AG04449 (cell line): Measurements from ENCODE around the gene STXBP1.

ENCODE experiments used
- CTCF ChIA-PET: fragments of 350-600 bp; formaldehyde crosslinking; extraction: SDS; loops from one replicate; lab custom pipeline; 2021; ENCODE audit warnings: antibody characterized with exemption; lab: Yijun Ruan, JAX
- POLR2A ChIA-PET: fragments of 400-600, 350-600 bp; formaldehyde crosslinking; extraction: SDS; loops from one replicate; lab custom pipeline; 2020; ENCODE audit warnings: antibody characterized with exemption, inconsistent platforms; lab: Yijun Ruan, JAX
- DNase-seq: peaks from one replicate; pipeline ENCODE4 v3.0.0-alpha.2; 2010; ENCODE audit warnings: low read depth, low spot score
- H3K4me3 ChIP-seq: 2 replicates; pipeline ENCODE4 v1.5.1; 2011; ENCODE audit warnings: low read depth, mild to moderate bottlenecking, control low read depth, low read length
- TF ChIP-seq, protein P1 (sequence below): IDR thresholded peaks from one replicate; pipeline ENCODE4 v1.5.1; 2011; ENCODE audit warnings: mild to moderate bottlenecking, moderate library complexity, low read length, control low read depth, inconsistent platforms; ENCODE audit not compliant: insufficient read depth; ENCODE audit errors: missing control alignments

The STXBP1 gene

GRCh38 chr9:127694890-127695720, 83.0 kb downstream of the STXBP1 start:
- ChIA-PET CTCF (interaction anchor here (0.9 to 2.7 kb wide), 3 partner anchors 12 to 40 kb away, joined by 3 to 9 read pairs (median 3); partner anchors contain the start of gene TOR2A), POLR2A (no interaction called here)
- H3K4me3 ChIP-seq, result no peak overlapping the region
- DNase-seq, result no peak
- TF ChIP-seq, protein P1, sequence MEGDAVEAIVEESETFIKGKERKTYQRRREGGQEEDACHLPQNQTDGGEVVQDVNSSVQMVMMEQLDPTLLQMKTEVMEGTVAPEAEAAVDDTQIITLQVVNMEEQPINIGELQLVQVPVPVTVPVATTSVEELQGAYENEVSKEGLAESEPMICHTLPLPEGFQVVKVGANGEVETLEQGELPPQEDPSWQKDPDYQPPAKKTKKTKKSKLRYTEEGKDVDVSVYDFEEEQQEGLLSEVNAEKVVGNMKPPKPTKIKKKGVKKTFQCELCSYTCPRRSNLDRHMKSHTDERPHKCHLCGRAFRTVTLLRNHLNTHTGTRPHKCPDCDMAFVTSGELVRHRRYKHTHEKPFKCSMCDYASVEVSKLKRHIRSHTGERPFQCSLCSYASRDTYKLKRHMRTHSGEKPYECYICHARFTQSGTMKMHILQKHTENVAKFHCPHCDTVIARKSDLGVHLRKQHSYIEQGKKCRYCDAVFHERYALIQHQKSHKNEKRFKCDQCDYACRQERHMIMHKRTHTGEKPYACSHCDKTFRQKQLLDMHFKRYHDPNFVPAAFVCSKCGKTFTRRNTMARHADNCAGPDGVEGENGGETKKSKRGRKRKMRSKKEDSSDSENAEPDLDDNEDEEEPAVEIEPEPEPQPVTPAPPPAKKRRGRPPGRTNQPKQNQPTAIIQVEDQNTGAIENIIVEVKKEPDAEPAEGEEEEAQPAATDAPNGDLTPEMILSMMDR, result no peak

DNA sequence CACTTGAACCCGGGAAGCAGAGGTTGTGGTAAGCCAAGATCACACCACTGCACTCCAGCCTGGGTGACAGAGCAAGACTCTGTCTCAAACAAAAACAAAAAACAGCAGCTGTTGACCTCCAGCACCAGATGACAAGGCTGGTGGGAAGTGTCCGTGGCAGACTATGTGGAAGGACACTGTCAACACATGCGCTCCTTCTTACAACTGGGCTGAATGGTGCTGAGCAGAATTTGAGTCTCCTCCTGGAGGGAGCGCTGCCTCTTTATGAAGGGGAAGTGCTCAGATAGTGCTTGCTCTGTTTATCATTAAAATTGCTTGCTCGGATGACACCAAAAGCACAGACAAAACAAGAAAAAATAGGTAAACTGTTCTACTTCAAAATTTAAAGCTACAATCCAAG, 85.5 kb downstream of the STXBP1 start:
- TF ChIP-seq, protein P1, result no peak

DNA sequence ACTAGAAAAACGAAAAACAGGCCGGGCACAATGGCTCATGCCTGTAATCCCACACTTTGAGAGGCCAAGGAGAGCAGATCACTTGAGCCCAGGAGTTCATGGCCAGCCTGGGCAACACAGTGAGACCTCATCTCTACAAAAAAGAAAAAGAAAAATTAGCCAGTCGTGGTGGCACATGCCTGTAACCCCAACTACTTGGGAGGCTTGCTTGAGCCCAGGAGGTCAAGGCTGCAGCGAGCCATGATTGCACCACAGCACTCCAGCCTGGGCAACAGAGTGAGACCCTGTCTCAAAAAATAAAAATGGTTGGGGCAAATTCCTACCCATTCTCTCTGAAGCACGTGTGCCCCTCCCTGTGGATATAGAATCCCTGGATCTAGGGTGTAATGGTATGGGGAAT, 86.3 kb downstream of the STXBP1 start:
- ChIA-PET CTCF (no interaction called here), POLR2A (interaction anchor here (0.6 kb wide), 1 partner anchor 80 kb away, joined by 4 read pairs; no protein-coding TSS in a partner anchor)
- no peak overlapping the region for H3K4me3 ChIP-seq
- TF ChIP-seq, protein P1, result no peak
- no peak for DNase-seq

More for the DNA sequence above, 85.5 kb downstream of the STXBP1 start:
- H3K4me3 ChIP-seq, result no peak overlapping the region
- CTCF ChIA-PET, result interaction anchor here (1.0 to 1.3 kb wide), 2 partner anchors 37 to 172 kb away, joined by 3 to 4 read pairs; partner anchors contain the start of gene TOR2A
- DNase-seq, result no peak
- POLR2A ChIA-PET, result no interaction called here

DNA sequence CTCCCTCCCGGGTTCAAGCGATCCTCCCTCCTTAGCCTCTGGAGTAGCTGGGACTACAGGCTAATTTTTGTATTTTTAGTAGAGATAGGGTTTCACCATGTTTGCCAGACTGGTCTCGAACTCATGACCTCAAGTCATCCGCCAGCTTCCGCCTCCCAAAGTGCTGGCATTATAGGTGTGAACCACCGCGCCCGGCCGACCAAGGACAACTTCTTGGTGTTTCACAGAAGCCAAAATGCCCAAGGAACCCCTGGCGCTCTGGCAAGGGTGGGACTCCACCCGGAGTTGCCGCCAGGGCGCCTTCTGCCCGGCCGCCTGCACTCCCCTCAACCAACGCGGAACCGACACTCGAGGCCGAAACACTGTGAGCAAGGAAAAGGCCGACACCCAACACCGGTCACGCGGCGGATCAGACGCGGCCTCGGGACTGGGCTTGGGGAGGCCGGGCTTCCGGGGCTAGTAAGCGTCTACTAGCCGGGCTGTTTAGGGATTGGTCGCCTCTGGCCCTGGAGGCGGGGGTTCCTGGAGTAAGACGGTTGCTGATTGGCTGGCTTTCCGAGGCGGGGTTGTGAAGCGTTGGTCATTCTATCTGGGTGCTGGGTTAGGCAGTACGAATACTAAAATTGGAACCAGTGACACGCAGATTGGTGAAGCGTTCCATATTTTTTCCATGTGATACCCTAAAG, 87.1 kb downstream of the STXBP1 start:
- TF ChIP-seq, protein P1, result peak; percentile 7
- peak overlapping the region; percentile 50 for H3K4me3 ChIP-seq
- POLR2A ChIA-PET, result no interaction called here
- DNase-seq, result peak; percentile 75
- CTCF ChIA-PET, result no interaction called here

DNA sequence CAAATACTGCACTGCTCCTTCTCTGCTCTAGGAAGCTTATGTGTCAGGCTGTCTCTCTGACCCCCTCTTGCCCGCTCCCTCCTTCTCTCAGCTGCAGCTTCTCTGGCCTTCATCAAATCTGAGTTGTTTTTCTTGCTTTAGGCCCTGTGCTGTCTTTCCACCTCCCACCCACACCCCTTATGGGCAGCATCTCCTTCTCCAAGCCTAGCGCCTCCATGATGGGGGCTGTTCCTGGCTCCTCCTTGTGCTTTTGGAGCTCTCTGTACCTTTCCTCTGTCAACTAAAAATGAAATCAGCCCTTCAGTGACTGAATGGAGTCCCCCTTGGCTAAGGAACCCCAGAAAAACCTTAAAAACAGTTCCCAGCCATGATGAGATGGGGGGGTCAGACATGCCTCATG, 88.1 kb downstream of the STXBP1 start:
- ChIA-PET POLR2A (interaction anchor here (0.6 kb wide), 1 partner anchor 74 kb away, joined by 3 read pairs; no protein-coding TSS in a partner anchor), CTCF (interaction anchor here (1.4 to 1.5 kb wide), 2 partner anchors 15 to 35 kb away, joined by 3 to 6 read pairs; partner anchors contain the start of genes PTRH1, TOR2A and TTC16)
- no peak for DNase-seq
- H3K4me3 ChIP-seq, result no peak overlapping the region
- TF ChIP-seq, protein P1, result no peak
